MM.1S (cell line): ENCODE results near the gene FFAR4.
A peak's percentile ranks its signal among the peaks of the same experiment; 100 is the strongest.

Source experiments
- CTCF ChIP-seq: fragments of 300-600 bp; sonication (generic); IDR thresholded peaks from 2 replicates; pipeline ENCODE4 v1.5.1; 2016; ENCODE audit warnings: antibody characterized with exemption, low read length, mixed read lengths
- EZH2 ChIP-seq: fragments of 300-600 bp; sonication (generic); optimal IDR thresholded peaks from 2 replicates; pipeline ENCODE3; 2017; ENCODE audit warnings: low read depth, mild to moderate bottlenecking, antibody characterized with exemption, low read length, mixed read lengths
- EZH2phosphoT487 ChIP-seq: fragments of 300-600 bp; sonication (generic); IDR thresholded peaks from 2 replicates; pipeline ENCODE4 v1.6.1; 2018; ENCODE audit warnings: antibody characterized with exemption, low read length

- TF ChIP-seq CTCF (peak; percentile 38), EZH2 (no peak), EZH2phosphoT487 (no peak)
Observed at GRCh38 chr10:93541402-93542357, 24.8 kb upstream of the FFAR4 start.
